ENCODE data around the gene PARP9. TPM values are rescaled to one million over a fixed set of nuclear protein-coding genes. Genes with fewer than 3 reads are reported as not detected.

Gene PARP9
- total RNA-seq, 4 donors from 2014 or later: 8.3 to 13.1 (median 11.2) TPM

DNA sequence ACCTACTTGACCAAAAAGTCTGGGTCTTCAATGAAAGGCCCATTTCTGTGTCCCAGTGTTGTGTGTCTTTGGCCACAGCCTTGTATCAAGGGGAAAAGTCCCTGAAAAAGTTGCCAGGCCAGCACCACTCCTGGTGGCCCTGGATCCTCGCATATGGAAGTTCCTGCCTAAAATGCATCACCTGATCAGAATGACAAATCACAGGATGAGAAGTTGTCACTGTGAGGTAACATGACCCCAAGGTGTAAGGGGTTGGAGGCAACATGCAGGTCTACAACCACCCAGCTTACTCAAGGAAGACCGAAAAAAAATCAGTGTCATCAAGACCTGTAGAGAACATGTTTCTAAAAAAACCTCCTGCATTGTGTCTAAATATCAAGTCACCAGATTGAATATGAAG lies 39.0 kb upstream of the PARP9 start:
- Histone ChIP-seq H3K9me3 (no peaks in the 10 kb centered on the region), H3K4me3 (no peak overlapping the region), H3K36me3 (no peaks in the 10 kb centered on the region), H3K27me3 (no peaks in the 10 kb centered on the region), H3K4me1 (no peaks in the 10 kb centered on the region), H3K27ac (no peak overlapping the region)
- TF ChIP-seq POLR2AphosphoS5 (IDR thresholded peaks at IDR 0.05) (no peak), POLR2A (IDR thresholded peaks at IDR 0.05) (no peak)
- TF ChIP-seq, protein P1, sequence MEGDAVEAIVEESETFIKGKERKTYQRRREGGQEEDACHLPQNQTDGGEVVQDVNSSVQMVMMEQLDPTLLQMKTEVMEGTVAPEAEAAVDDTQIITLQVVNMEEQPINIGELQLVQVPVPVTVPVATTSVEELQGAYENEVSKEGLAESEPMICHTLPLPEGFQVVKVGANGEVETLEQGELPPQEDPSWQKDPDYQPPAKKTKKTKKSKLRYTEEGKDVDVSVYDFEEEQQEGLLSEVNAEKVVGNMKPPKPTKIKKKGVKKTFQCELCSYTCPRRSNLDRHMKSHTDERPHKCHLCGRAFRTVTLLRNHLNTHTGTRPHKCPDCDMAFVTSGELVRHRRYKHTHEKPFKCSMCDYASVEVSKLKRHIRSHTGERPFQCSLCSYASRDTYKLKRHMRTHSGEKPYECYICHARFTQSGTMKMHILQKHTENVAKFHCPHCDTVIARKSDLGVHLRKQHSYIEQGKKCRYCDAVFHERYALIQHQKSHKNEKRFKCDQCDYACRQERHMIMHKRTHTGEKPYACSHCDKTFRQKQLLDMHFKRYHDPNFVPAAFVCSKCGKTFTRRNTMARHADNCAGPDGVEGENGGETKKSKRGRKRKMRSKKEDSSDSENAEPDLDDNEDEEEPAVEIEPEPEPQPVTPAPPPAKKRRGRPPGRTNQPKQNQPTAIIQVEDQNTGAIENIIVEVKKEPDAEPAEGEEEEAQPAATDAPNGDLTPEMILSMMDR (IDR thresholded peaks at IDR 0.05): no peak
- WGBS: 69% methylated on average over 2 of the region's 2 CpGs
- DNase-seq (ENCODE audit: low spot score in 2 of 2): no peak

DNA sequence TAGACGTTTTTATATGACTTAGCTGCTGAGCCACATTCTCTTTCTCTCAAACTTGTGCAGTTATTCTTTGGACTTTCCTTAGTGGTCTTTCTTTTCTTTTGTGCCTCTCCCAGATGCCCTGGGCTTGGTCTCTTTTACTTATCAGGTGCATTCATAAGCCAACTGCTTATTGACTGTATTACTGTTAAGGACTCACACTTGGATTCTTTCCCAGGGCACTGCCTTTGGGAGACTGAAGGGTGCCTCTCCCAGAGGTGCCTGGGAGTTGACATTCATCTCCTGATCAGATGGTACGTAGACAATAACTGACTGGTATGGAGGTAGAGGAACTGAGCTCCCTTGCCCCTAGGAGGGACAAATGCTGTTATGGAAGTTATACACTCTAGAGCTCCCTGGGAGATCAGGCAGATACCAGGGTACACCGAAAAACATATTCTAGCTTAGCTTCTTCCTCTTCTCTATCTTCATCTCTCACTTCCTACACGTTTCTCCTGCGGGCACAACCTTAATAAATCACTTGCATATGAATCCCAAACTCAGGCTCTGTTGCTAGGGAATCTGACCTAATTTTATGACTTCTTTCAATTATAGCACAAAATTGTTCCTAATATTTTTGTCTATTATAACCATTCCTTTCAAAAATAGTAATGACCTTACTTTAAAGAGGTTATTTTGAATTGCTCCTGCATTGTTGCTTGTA lies 38.1 kb upstream of the PARP9 start:
- DNase-seq (ENCODE audit: low spot score in 2 of 2): no peak
- Histone ChIP-seq H3K27me3 (no peaks in the 10 kb centered on the region), H3K4me1 (no peaks in the 10 kb centered on the region), H3K36me3 (no peaks in the 10 kb centered on the region), H3K27ac (no peak overlapping the region), H3K9me3 (no peaks in the 10 kb centered on the region), H3K4me3 (no peak overlapping the region)
- no peak for TF ChIP-seq POLR2AphosphoS5 (IDR thresholded peaks at IDR 0.05)
- TF ChIP-seq EP300 (IDR thresholded peaks at IDR 0.05): no peak
- TF ChIP-seq POLR2A (IDR thresholded peaks at IDR 0.05): no peak
- TF ChIP-seq, protein P1 (IDR thresholded peaks at IDR 0.05): no peak
- 49% methylated on average over 5 of the region's 5 CpGs for WGBS

DNA sequence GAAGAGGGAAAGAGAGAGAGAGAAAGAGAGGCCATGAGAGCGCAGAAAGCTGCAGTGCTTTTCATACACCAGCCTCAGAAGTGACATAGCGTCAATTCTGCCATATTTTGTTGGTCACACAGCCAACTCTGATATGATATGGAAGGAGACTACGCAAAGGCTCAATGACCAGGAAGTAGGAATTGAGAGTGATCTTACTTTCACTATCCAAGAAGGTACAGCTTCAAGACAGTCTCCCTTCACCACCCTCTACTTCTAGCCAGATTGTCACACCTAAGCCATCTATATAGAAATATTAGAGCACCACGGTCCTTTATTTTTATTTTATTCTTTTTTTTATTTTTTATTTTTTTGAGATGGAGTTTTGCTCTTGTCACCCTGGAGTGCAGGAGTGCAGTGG lies 34.5 kb upstream of the PARP9 start:
- Histone ChIP-seq H3K4me1 (no peaks in the 10 kb centered on the region), H3K27ac (no peak overlapping the region), H3K9me3 (peaks cover 3% of the 10 kb centered on the region), H3K27me3 (no peaks in the 10 kb centered on the region), H3K4me3 (no peak overlapping the region), H3K36me3 (no peaks in the 10 kb centered on the region)
- TF ChIP-seq POLR2A (IDR thresholded peaks at IDR 0.05): no peak
- TF ChIP-seq, protein P1 (IDR thresholded peaks at IDR 0.05): no peak
- TF ChIP-seq EP300 (IDR thresholded peaks at IDR 0.05): no peak
- no peak for TF ChIP-seq POLR2AphosphoS5 (IDR thresholded peaks at IDR 0.05)
- no peak for DNase-seq (ENCODE audit: low spot score in 2 of 2)
- 68% methylated on average over 4 of the region's 4 CpGs for WGBS

DNA sequence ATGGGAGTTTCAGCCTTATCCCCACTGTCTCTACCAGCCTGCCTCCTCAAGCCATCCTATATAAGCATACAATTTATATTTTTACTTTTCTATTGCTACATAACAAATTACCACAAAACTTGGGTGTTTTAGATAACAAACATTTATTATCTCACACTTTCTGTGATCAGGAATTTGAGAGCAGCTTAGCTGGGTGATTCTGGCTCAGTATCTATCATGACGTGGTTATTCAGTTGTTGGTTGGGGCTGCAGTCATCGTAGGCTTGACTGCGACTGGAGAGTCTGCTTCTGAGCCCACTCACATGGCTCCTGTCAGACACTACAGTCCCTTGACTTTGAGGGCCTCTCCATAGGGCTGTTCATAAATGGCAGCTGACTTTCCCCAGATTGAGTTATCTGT lies 34.1 kb upstream of the PARP9 start:
- H3K27me3 ChIP-seq: no peaks in the 10 kb centered on the region
- H3K27ac ChIP-seq: no peak overlapping the region
- H3K4me1 ChIP-seq: no peaks in the 10 kb centered on the region
- TF ChIP-seq POLR2AphosphoS5 (IDR thresholded peaks at IDR 0.05): no peak
- TF ChIP-seq, protein P1 (IDR thresholded peaks at IDR 0.05): no peak
- TF ChIP-seq POLR2A (IDR thresholded peaks at IDR 0.05): no peak
- TF ChIP-seq EP300 (IDR thresholded peaks at IDR 0.05): no peak
- DNase-seq (ENCODE audit: low spot score in 2 of 2): no peak
- no peaks in the 10 kb centered on the region for H3K36me3 ChIP-seq
- H3K9me3 ChIP-seq: peaks cover 3% of the 10 kb centered on the region
- H3K4me3 ChIP-seq: no peak overlapping the region
- WGBS: 88% methylated on average over 3 of the region's 3 CpGs

DNA sequence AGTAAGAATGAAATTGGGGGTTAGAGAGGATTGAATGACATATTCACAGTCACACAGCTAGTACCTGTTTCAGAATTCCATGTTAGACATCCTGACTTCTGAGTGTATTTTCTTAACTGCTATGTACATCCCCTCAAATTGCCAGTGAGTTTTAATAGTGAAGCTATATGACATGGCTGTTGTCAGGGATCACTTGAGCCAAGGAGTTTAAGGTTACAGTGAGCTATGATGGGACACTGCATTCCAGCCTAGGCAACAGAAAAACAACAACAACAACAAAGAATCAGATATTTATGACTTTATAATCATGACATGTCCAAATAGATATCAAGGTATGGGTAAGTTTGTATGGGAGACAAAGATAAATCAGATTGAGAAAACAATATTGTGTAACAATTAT lies 29.9 kb upstream of the PARP9 start:
- Histone ChIP-seq H3K27me3 (no peaks in the 10 kb centered on the region), H3K4me1 (no peaks in the 10 kb centered on the region), H3K9me3 (peaks cover 3% of the 10 kb centered on the region), H3K4me3 (no peak overlapping the region), H3K36me3 (no peaks in the 10 kb centered on the region), H3K27ac (no peak overlapping the region)
- TF ChIP-seq, protein P1 (IDR thresholded peaks at IDR 0.05): no peak
- TF ChIP-seq EP300 (IDR thresholded peaks at IDR 0.05): no peak
- TF ChIP-seq POLR2AphosphoS5 (IDR thresholded peaks at IDR 0.05): no peak
- no peak for TF ChIP-seq POLR2A (IDR thresholded peaks at IDR 0.05)
- DNase-seq (ENCODE audit: low spot score in 2 of 2): no peak

Data from suprapubic skin (tissue), 4 donors.